ENCODE data around the gene TMEM184A. TPM values are rescaled to one million over a fixed set of nuclear protein-coding genes. Genes with fewer than 3 reads are reported as not detected.

Gene TMEM184A
- total RNA-seq, 4 donors from 2014 or later = 0.19 to 3.1 (median 0.32) TPM; not detected in 1

DNA sequence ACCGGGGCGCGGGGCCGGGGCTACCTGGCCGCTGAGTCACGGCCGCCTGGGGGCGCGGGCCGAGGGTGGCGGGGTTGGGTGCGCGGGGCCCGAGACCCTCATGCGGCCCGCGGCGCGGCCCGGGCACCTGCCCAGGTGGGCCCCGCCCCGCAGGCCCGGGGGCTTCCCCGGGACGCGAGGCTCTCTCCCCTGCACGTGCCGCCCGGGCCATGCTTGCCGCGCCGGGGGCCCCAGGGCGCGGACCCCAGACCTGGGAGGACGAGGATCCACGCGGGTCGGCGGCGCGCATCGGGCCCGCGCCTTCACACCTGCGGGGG is 25.1 kb downstream of the TMEM184A start:
- ATAC-seq (ENCODE audit: low FRiP score) (no peak), DNase-seq (ENCODE audit: low spot score) (no peak)
- TF ChIP-seq, protein P1, sequence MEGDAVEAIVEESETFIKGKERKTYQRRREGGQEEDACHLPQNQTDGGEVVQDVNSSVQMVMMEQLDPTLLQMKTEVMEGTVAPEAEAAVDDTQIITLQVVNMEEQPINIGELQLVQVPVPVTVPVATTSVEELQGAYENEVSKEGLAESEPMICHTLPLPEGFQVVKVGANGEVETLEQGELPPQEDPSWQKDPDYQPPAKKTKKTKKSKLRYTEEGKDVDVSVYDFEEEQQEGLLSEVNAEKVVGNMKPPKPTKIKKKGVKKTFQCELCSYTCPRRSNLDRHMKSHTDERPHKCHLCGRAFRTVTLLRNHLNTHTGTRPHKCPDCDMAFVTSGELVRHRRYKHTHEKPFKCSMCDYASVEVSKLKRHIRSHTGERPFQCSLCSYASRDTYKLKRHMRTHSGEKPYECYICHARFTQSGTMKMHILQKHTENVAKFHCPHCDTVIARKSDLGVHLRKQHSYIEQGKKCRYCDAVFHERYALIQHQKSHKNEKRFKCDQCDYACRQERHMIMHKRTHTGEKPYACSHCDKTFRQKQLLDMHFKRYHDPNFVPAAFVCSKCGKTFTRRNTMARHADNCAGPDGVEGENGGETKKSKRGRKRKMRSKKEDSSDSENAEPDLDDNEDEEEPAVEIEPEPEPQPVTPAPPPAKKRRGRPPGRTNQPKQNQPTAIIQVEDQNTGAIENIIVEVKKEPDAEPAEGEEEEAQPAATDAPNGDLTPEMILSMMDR (IDR thresholded peaks at IDR 0.05) = no peak

DNA sequence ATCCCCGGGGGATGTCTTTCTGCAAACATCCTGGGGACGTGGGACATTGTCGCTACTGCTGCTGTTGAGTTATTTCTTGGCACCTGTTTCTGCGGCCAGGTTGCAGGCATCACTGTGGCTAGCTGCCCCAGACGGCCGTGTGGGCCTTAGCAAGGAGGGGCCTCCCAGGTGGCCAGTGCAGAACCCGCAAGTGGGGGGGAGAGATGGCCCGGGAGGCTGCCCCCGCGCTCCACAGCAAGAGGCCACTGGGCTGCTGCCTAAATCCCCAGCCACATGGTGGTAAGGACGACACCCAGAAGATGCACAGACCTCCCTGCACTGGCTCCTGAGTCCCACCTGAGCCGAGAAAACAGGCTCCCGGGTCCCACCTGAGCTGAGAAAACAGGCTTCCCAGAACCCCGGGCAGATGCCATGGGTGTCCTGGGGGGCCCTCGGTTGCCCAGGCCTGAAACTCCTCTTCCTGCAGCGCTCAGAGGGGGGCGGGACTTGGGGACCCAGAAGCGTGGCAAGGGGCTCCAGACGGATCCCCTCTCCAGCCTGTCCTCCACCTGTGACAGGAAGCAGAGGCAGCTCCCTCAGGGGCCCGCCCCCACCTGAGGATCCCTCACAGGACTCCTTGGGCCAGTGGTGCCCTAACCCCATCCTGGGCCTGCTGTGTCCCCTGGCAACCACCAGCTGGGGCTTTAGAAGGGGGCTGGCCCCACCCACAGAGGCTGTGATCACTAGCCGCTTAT is 26.5 kb downstream of the TMEM184A start:
- TF ChIP-seq, protein P1 (IDR thresholded peaks at IDR 0.05) = no peak
- ATAC-seq (ENCODE audit: low FRiP score) (no peak), DNase-seq (ENCODE audit: low spot score) (no peak)

DNA sequence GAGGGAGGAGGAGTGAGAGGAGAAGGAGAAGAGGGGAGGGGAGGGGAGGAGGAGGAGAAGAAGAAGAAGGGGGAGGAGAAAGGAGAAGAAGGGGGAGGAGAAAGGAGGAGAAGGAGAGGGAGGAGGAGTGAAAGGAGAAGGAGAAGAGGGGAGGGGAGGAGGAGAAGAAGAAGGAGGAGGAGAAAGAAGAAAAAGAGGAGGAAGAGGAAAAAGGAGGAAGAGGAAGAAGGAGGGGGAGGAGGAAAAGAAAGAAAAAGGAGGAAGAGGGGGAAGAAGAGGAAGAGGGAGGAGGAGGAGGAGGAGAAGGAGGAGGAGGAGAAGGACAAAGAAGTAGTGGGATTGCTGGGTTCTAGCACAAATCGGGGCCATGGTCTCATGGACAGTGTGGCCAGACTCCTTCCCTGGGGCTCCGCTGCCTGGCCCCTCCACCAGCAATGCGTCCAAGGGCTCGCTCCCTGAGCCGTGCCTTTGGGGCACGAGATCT is 29.7 kb downstream of the TMEM184A start:
- no peak for DNase-seq (ENCODE audit: low spot score)
- TF ChIP-seq, protein P1 (IDR thresholded peaks at IDR 0.05) = no peak
- no peak for ATAC-seq (ENCODE audit: low FRiP score)

DNA sequence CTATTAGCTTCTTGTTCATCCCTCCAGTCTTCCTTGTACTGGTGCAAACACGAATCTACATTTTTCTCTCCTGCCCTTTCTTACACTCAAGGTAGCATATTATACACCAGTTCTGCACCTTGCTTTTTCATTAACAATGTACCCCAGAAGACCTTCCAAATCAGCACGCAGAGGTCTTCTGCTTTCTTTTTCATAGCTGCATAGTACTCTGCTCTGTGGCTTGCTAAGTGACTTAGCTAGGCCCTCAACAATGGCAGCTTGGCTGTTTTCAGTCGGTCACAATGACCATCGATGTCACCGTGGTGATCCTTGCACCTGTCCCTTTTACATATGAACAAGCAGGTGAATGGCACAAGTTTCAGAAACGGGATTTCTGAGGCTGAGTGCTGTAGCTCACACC is 30.6 kb downstream of the TMEM184A start:
- DNase-seq (ENCODE audit: low spot score) (no peak), ATAC-seq (ENCODE audit: low FRiP score) (no peak)
- TF ChIP-seq, protein P1 (IDR thresholded peaks at IDR 0.05) = no peak

DNA sequence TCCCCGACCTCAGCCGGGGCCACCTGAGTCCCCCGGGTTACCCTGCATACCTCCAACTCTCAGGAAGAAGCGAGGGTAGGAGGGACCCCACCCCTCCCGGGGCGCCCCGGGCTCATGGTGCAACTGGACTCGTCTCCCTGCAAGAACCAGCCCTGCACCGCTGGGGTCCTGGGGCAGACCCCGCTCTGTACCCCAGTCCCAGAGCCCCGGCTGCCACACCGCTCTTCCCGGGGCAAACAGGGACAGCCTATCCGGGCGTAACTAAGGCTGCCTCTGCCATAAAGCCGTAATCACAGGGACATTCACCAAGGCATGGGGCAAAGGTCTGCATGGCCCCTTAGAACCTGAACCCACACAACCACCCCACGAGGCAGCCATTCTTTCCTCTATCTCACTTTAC is 32.2 kb downstream of the TMEM184A start:
- DNase-seq (ENCODE audit: low spot score) (no peak), ATAC-seq (ENCODE audit: low FRiP score) (no peak)
- TF ChIP-seq, protein P1 (IDR thresholded peaks at IDR 0.05) = no peak

DNA sequence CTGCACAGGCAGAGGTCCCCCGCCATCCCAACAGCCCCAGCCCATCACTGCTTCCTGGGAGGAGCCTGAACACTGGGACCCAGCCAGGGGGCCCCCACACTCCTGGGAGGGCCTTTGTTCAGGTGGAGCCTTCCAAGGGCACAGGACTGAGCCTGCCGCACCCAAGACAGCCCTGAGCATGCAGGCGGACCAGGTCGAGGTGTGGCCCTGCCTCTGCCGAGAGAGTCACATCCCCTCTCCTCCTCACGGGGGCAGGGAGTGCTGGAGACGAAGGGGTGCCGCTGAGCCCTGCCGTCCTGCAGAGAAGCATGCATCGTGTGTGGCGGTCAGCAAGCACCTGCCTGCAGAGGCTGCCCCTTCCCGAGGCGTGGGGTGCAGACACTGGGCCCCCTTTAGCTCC is 32.8 kb downstream of the TMEM184A start:
- TF ChIP-seq, protein P1 (IDR thresholded peaks at IDR 0.05) = no peak
- DNase-seq (ENCODE audit: low spot score) (no peak), ATAC-seq (ENCODE audit: low FRiP score) (no peak)

DNA sequence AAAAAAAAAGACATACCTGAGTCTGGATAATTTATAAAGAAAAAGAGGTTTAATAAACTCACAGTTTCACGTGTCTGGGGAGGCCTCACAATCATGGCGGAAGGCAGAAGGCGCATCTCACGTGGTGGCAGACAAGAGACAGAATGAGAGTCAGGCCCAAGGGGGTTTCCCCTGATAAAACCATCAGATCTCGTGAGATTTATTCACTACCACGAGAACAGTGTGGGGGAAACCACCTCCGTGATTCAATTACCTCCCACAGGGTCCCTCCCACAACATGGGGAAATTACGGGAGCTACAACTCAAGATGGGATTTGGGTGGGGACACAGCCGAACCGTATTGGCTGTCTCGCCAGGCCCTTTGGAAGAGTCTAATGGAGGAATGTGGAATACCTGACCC is 34.5 kb downstream of the TMEM184A start:
- ATAC-seq (ENCODE audit: low FRiP score) (no peak), DNase-seq (ENCODE audit: low spot score) (no peak)
- TF ChIP-seq, protein P1 (IDR thresholded peaks at IDR 0.05) = no peak
